ENCODE measurements around the gene LAMA3.
"Not testable (repeated sequence)": the region's sequence is repeated elsewhere in the genome, so short reads cannot be mapped to it uniquely, and the experiment has no call there.

Gene LAMA3

GRCh38 chr18:23733265-23733664 is 44.0 kb downstream of the LAMA3 start:
- DNase-seq, result not testable (repeated sequence)

DNA sequence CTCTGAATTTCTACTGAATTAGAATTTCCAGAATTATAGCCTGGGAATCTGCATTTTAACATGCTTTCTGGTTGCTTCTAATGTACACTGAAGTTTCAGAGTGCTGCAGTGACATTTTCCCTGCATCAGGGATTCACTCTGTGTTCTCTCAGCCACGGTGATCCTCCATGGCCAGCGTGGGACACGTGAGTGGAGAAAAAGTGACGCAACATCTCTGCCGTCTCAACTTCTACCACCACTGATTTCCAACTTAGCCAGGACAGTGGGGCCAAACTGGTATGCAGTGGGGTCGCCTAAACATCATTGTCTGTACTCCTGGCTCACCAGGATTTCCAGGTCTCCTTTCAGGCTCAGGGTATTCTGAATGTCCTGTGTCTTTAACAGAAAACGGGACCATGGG is 44.6 kb downstream of the LAMA3 start:
- DNase-seq, result no peak

GRCh38 chr18:23735021-23735464 is 45.8 kb downstream of the LAMA3 start:
- no peak for DNase-seq

- DNase-seq, result no peak
Measured at GRCh38 chr18:23737578-23737977, 48.3 kb downstream of the LAMA3 start.

- no peak for DNase-seq
Measured at GRCh38 chr18:23738151-23738550, 48.9 kb downstream of the LAMA3 start.

- DNase-seq, result no peak
Measured at GRCh38 chr18:23738575-23738974, 49.3 kb downstream of the LAMA3 start.

DNA sequence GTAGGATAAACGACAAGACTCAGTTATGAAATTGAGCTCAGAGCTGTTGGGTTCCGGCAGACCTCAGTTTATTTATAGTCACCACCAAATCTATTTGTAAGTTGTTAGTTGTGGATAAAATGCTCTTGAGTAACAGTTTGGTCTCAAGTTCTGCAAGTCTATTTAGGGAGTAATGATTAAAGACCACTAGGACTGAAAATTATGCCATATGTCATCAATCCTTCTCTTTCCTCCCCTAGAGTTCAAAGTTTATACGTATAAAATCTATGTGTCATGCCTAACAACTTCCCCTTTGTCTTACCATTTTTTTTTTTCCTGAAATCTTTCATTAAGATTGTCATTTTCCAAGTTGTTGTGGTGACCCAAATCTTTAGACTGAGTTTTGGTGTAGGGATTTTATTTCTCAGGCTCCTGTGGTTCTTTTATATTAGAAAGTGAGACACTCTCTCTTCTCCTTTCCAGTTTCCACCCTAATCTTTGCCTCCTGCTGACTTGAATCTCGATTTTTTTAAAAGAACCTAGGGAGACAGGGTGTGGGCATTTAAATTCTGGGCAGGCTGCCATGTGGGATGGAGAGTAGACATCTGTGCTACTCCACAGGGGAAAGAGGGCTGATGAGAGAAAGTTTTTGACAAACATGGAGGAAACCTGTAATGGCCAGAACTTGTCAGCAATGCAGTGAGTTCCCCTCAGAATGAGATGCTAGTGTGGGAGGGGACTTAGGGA is 51.0 kb downstream of the LAMA3 start:
- no peak for DNase-seq

DNA sequence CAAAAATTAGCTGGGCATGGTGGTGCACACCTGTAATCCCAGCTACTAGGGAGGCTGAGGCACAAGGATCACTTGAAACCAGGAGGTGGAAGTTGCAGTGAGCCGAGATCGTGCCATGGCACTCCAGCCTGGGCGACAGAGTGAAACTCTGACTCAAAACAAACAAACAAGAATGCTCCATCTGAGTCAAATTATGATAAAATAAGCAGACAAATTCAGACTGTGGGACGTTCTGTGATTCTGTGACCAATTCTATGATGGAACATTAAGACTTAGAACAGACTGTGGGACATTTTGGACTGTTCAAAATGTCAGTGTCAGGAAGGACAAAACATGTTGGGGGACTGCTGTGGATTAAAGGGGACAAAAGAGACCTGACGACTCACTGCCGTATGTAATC is 52.7 kb downstream of the LAMA3 start:
- DNase-seq, result not testable (repeated sequence)

- DNase-seq, result no peak
Measured at GRCh38 chr18:23743733-23744333, 54.6 kb downstream of the LAMA3 start.

GRCh38 chr18:23745366-23745765 is 56.1 kb downstream of the LAMA3 start:
- no peak for DNase-seq

DNA sequence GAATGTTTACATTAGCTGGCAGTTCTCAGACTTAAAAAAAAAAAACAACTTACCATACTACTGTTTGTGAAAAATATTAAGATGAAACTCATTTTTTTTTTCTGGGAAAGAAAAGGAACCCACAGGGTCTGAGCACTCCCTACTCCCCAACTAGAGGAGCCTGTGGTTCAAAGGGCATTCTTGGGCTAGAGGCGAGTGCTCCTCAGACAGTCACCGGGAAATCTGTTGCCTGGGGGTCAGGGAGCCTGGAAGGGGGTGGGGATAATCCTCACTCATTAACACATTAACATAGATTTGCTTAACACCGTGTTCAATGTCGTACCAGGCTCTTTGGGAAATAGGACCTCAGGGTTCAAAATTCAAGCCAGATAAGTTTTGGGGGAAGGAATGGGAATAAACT is 57.6 kb downstream of the LAMA3 start:
- no peak for DNase-seq

GRCh38 chr18:23752363-23752762 is 63.1 kb downstream of the LAMA3 start:
- no peak for DNase-seq

GRCh38 chr18:23752796-23753195 is 63.5 kb downstream of the LAMA3 start:
- no peak for DNase-seq

DNA sequence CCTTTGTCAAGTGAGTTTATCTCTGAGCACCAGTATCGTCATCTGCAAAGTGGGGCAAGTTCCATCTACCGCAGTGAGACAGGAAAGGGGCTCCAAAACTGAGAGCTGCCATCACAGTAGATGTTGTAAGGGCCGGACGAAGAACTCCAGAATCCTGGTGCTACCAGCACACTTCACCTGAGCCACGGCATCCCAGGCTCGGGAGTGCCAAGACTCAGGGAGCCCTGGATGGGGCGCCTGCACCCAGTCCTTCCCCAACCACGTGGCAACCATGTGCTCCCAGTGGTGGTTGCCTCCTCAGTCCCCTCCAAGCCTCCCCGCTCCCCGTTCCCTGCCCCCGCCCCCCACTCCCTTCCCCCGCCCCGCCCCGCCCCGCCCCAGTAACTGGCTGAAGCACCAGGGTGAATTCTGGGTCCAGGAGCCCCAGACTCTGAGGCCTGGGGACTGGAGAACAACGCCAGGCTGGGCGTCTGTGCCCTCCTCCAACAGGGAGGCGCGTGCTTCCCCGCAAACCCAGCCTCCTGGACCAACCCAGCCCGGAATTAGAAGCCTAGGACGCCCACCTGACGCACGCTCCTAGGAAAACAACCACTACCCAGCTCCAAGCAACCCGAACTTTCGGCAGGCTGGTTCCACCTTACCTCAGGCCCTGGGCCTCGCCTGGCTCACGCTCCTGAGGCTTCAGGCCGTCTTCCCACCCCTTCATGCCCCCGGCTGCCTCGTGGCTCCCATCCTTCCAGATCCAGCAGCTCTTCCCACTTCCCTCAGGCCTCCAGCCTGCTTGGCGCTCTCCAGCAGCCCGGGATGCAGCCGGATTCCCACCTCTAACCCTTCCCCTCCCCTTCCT is 67.6 kb downstream of the LAMA3 start:
- no peak for DNase-seq

- no peak for DNase-seq
Measured at GRCh38 chr18:23757437-23757733, 68.1 kb downstream of the LAMA3 start.

DNA sequence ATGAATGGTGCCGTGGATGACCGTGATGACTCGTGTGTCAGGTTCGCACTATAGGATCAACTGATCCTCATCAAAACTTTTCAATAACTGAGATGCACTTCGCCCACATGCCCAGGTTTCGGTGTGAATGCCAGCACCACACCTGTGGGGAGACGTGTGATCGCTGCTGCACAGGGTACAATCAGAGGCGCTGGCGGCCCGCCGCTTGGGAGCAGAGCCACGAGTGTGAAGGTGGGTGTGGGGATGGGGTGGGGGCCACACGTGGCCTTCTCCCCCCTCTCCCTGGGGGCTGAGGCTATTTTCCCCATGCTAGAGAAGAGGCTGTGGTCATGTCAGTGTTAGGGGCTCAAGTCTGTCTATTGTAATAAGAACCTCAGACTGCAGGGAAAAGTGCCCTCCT is 69.0 kb downstream of the LAMA3 start:
- DNase-seq, result no peak

DNA sequence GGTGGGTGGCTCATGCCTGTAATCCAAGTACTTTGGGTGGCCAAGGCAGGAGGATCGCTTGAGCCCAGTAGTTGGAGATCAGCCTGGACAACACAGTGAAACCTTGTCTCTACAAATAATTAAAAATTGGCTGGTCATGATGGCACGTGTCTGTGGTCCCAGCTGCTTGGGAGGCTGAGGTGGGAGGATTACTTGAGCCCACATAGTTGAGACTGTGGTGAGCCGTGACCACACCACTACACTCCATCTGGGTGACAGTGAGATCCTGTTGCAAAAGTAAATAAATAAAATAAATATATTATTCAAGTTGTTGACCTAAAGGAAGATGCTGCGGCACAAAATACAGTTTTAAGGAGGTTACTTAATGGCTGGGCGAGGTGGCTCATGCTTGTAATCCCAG is 72.7 kb downstream of the LAMA3 start:
- DNase-seq, result no peak

DNA sequence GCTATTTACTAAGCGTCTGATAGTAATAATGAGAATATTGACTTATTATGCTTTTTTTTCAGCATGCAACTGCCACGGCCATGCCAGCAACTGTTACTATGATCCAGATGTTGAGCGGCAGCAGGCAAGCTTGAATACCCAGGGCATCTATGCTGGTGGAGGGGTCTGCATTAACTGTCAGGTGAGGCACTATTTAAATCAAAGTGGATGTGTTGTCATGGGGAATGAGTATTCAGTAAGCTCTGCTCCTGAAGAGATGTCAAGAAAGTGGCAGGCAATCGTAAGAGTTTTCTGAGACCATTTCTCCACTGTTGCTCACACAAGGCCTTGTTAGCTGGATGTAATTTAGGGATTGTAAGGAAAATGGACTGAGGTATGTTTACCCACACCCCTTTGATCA is 74.1 kb downstream of the LAMA3 start:
- no peak for DNase-seq

GRCh38 chr18:23765931-23766330 is 76.7 kb downstream of the LAMA3 start:
- no peak for DNase-seq

DNA sequence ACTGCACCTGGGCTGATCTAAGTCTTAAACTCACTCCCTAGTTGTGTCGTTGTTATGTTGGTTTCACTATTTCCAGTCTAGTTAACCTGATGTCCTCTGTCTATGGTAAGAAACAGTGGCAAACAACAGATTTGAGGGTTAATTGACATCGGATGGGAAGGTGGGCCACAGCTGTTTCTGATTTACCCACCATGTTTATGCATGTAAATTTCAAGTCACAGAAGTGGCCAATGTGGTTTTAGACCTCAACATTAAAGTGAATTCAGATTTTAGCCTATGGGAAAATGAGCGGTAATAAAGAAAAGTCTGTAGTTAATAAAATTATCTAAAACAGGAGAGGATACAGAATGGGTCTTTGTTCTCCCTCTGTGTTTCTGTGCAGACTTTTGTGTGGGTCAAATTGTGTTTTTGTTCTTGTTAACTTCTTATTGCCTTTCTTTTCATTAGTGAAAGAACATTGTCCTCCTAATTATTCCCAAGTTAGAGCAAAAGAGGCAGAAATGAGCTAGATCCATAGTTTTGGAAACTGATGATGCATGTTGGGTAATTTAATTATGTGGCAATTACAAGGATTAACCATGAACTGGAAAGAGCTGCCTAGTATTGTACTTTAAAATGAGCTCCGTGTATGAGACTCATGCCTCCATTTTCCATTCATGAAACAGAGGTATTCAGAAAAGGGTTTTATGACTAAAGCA is 83.2 kb downstream of the LAMA3 start:
- no peak for DNase-seq

GRCh38 chr18:23776306-23776705 is 87.1 kb downstream of the LAMA3 start:
- no peak for DNase-seq

DNA sequence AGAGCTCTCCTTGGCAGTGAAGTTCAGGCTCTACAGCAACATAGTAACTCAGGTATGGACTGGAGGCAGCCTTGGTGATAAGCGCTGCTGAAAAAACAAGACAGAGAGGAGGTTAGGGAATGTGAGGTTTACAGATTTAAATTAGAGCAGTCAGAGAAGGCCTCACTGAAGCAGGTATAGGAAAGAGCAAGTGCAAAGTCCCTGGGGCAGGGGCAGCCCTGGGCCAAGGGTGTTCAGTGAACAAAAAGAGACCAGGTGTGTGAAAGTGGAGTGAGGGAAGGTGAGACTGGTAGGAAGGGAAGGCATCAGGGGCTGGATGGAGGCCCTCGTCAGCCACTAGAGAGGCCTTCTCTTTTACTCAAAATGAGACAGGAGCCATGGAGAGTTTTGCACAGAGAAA is 89.6 kb downstream of the LAMA3 start:
- no peak for DNase-seq

- no peak for DNase-seq
Measured at GRCh38 chr18:23779696-23780303, 90.5 kb downstream of the LAMA3 start.

Measured in SW 1271 (cell line).